Measurements from ENCODE around the gene TTLL5. TPM values are rescaled to one million over a fixed set of nuclear protein-coding genes. Genes with fewer than 3 reads are reported as not detected.

The TTLL5 gene
- total RNA-seq, 1 donor from 2014 or later, result 9.6 TPM

DNA sequence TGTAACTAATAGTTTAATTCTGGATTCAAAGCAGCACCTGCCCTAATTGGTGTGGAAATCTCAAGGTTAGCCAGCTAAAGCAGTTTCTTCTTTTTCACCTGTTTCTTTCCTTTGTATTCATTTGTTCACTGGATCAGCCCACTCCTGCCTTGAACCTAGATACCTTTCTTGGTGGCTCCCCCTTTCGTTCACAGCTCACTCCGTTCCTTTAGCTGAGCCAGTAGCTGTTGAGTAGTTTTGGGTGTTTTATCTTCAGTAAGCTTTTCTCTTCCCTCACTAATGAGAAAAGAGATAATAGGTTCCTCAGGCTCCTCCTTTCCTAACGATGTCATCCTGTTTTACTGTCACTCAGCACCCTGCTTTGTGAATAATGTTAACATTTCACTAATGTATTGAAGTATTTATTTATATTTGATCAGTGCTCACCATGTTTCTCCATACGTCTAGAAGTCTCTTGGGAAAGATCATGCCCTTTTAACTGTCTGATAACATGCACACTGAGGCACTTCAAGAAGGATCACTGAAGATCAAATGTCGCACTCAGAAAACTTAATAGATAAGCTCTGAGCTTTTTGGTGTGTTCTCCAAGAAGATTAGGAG is 199.6 kb downstream of the TTLL5 start:
- peak; percentile 32 for DNase-seq (ENCODE audit: low spot score)

DNA sequence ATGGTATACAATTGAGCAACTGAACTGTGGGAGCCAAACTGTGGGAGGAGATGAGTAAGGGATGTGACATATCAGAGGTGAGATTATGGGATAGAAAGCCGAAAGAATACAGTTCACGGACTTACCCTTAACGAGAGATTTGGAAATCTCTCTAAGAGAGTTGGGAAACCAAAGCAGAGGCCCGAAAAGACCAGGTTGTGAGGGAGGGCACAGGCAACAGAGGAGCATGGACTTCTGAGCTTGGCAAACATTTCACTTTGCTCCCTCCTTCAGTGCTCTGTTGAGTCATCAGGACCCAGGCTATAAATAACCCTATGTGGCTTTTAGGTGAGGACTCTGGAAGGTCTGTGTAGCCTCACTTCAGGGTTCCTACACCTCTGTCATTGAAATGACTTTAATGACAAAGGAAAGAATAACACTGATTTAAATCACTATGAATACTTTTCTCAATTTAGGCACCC is 200.1 kb downstream of the TTLL5 start:
- peak; percentile 96 for DNase-seq (ENCODE audit: low spot score)

- no peak for DNase-seq (ENCODE audit: low spot score)
These were observed 202.2 kb downstream of the TTLL5 start for GRCh38 chr14:75863221-75863620.

- DNase-seq (ENCODE audit: low spot score), result peak; percentile 49
These were observed 203.3 kb downstream of the TTLL5 start for GRCh38 chr14:75864352-75864751.

DNA sequence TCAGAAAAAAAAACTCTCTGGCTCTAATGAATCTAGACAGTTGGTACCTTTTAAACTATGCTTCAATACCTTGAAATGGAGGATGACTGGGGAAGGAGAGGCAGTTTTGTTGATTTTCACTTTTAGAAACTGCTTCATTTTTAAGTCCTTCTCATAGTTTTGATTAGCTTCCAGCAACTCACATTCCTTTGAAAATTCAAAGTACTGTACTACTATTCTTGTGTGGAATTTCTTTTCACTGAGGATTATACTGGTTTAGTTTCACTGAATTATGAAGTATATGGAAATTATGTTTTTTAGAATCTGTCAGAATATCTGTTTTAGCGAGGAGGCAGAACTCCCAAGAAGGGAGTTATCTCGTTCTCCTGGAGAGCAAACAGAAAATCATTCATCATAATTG is 204.5 kb downstream of the TTLL5 start:
- peak; percentile 47 for DNase-seq (ENCODE audit: low spot score)

GRCh38 chr14:75866970-75867369 is 205.9 kb downstream of the TTLL5 start:
- no peak for DNase-seq (ENCODE audit: low spot score)

- peak; percentile 84 for DNase-seq (ENCODE audit: low spot score)
These were observed 210.3 kb downstream of the TTLL5 start for GRCh38 chr14:75871181-75871880.

GRCh38 chr14:75875958-75876357 is 214.9 kb downstream of the TTLL5 start:
- DNase-seq (ENCODE audit: low spot score), result no peak

DNA sequence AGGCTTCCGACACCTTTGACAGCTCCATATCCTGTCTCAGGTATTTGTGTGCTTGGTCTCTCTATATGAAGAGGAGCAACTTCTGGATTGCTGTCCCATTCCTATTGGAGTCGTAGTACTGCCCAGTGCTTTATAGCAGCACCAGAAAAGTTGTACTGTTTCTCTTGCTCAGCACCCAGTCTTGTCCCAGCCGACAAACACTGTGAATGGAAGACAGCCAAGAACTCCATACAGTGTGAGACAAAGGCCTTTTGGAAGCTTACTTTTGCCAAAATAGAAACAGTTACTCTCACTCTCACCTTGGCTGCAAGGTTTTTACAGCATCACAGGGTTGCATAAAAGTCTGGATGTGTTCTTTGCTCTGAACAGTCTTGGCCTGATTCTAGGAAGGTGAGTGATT is 215.5 kb downstream of the TTLL5 start:
- no peak for DNase-seq (ENCODE audit: low spot score)

DNA sequence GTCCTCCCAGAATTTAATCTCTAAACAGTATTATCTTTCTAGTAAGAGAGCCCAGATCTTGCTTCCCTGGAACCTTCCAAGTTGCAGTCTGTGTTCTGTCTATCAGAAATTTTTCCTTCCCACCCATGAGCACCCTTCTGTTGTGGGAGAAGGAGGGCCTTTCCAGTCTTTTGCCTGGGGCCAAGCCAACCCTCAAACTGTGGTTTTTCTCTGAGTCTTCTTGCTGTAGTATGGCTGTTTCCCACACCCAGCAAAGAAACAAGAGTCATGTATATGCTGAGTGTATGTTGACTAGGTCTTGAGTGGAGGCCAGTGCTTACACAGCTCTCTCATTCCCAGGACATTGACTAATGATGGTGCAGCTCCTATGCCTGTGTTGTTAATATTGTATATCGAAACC is 216.2 kb downstream of the TTLL5 start:
- DNase-seq (ENCODE audit: low spot score), result peak; percentile 79

DNA sequence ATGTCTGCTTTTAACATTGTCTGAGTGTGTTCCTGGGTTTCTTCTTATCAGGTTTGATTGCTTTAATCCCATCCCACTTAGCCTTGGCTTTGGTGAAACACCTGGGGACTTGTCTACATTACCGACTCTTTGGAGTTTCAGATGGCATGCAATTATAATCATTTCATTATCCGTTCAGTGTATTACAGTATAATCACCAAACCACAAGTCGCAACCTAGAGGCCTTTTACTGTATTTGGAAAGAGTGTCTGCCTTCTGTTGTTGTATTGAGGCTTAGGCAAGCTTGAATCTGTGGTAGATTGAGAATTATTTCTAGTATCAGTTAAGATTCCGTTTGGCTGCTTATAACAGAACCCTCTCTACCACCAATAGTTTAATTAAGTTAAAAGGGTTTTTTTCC is 216.8 kb downstream of the TTLL5 start:
- DNase-seq (ENCODE audit: low spot score), result no peak

- peak; percentile 91 for DNase-seq (ENCODE audit: low spot score)
These were observed 218.0 kb downstream of the TTLL5 start for GRCh38 chr14:75879031-75879430.

DNA sequence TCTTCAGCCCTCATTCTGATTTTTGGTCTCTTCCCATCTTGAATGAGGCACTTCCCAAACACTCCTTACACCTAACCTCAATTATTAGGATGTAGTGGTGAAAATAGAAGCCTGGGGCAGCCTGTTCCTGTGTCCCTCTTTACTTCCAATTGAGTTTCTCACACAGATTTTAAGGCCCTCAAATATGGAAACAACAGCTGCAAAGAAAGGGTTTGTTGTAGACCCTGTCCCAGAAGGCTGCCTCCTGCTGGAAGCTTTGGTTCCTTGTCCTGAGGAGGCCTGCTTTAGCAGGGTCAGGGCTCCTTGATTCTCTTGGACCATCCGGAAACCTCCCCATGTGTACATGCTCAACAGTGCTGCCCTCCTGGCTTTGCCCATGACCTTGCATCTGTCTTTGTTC is 219.5 kb downstream of the TTLL5 start:
- DNase-seq (ENCODE audit: low spot score), result no peak

DNA sequence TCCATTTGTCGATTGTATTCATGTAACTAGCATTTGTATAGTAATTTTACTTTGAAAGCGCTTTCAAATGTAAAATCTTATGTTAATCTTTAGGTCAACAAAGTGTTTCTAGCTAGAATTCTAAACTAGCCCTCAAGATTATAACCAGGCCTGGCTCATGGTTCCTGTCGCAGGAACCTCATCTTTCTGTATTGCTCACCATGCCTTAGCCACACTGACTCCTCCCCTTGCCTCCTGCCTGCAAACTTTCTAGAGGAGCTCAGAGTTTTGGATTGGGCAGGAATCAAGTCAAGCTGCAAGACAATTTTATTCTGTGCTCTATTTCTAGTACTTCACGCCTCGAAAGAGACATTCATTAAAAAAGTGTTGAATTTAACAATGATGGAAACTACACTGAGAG is 220.9 kb downstream of the TTLL5 start:
- no peak for DNase-seq (ENCODE audit: low spot score)

GRCh38 chr14:75884198-75884611 is 223.2 kb downstream of the TTLL5 start:
- peak; percentile 81 for DNase-seq (ENCODE audit: low spot score)

DNA sequence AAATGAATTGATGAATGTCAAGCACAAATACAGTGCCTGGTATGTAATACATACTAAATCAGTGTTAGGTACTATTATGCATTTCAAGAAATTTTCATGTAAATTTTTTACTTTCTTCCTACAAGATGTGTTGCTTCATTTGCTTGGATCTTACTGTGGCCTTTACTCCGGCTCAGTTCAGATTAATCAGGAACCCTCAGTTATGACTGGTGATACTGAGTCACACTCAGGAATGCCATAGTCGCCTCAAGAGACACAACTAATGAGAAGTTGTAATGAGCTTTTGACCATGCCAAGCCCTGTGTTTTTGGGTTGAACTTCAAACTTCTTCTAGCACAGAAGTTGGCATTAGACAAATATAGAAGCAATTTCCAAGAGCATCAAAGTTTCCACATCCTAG is 224.8 kb downstream of the TTLL5 start:
- no peak for DNase-seq (ENCODE audit: low spot score)

DNA sequence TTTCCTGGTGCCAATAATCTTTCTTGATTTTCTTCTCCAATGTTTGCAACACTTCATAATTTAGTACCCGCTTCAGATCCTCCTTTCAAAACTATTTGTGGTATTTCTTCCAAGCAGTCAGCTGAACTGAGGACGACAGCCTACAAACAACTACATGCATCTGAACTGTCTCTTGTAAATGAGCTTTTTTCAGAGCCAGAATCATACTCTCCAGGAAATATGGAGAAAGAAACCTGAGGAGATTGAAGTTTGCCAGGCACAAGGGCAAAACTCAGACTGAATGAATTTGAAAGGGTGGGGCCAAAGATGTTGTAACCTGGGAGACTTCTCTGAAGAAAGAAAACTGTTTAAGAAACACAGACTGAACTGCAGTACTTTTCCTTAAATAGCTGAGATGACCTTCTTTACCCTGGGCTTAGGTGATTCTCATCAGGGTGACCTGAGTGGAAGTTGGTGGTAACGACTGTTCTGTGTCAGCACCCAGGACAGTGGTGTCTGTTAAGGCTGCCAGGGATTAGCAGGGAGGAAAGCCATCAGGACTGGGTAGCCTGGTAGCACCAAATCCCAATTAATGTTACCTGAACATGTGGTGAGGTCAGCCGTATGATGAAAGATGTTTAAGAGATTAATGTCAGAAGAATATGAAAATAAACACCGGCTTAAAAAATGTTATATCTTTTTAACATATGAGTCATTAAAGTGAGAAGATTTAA is 225.7 kb downstream of the TTLL5 start:
- peak; percentile 73 for DNase-seq (ENCODE audit: low spot score)

GRCh38 chr14:75888945-75889344 is 227.9 kb downstream of the TTLL5 start:
- DNase-seq (ENCODE audit: low spot score), result no peak

DNA sequence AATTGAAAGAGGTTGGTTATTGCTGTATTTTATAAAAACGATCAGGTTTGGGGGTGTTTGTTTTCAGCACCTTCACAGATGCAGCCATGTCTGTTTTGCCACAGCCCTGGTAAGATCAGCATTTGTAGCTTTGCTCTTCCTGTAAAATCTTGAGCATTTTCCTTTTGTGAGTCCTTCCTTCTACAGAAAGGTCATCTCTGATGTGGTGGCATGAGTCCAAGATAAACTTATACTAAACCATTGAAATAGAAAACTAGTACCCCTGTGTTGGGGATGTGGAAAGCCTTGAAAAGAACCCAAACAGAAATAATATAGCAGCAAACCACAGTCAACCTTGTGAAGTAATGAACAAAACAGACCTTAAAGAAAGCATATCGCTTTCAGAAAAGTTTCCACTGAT is 235.3 kb downstream of the TTLL5 start:
- DNase-seq (ENCODE audit: low spot score), result no peak

DNA sequence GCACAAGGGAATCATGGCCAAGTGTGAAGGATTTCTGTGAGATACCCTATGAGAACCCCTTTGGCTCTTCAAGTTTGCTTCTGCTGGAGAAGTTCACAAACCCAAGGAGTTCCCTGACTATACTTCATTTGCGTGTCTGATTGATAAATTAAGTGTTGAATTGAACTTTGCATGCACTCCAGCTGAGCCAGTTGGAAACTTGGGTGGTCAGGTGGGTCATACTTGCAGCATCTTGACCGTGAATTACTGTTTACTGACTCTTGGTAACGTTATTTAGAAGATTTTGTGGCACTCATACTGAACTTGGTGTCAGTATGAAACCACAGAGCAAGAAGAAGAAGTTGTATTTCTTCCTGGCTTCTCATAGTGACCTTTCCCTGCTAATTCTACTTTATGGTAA is 243.3 kb downstream of the TTLL5 start:
- DNase-seq (ENCODE audit: low spot score), result no peak

GRCh38 chr14:75905147-75905904 is 244.3 kb downstream of the TTLL5 start:
- DNase-seq (ENCODE audit: low spot score), result peak; percentile 80

GRCh38 chr14:75906228-75906627 is 245.2 kb downstream of the TTLL5 start:
- DNase-seq (ENCODE audit: low spot score), result no peak
